IPS-18c (cell line): ENCODE results near the gene TMEM14C.
A peak's percentile ranks its signal among the peaks of the same experiment; 100 is the strongest.

Experiments used
- H3K4me3 ChIP-seq: 2 replicates; pipeline ENCODE4 v1.7.0; 2013; ENCODE audit warnings: low read depth, mild to moderate bottlenecking, low read length, moderate library complexity; ENCODE audit not compliant: insufficient read depth
- H3K9me3 ChIP-seq: one replicate; pipeline ENCODE4 v1.6.1; 2013; ENCODE audit warnings: mild to moderate bottlenecking, low read length, moderate library complexity; ENCODE audit not compliant: control insufficient read depth, insufficient read depth

The TMEM14C gene

GRCh38 chr6:10722820-10723566, at the start of gene TMEM14C:
Gene TMEM14C, plus strand, starts transcription at chr6:10723070. Its CDS starts 1,544 bp downstream, at chr6:10724614.
- peak within 1 kb of the TSS; percentile 74 for H3K4me3 ChIP-seq

GRCh38 chr6:10676403-10676802, 46.5 kb upstream of the TMEM14C start:
- no peak overlapping the region for H3K4me3 ChIP-seq

More at GRCh38 chr6:10722820-10723566, at the start of gene TMEM14C:
- peaks cover 3% of the 10 kb centered on the region for H3K9me3 ChIP-seq

GRCh38 chr6:10678456-10678855, 44.4 kb upstream of the TMEM14C start:
- no peaks in the 10 kb centered on the region for H3K9me3 ChIP-seq

More at GRCh38 chr6:10676403-10676802, 46.5 kb upstream of the TMEM14C start:
- no peaks in the 10 kb centered on the region for H3K9me3 ChIP-seq

GRCh38 chr6:10681795-10682194, 41.1 kb upstream of the TMEM14C start:
- no peaks in the 10 kb centered on the region for H3K9me3 ChIP-seq
- H3K4me3 ChIP-seq = no peak overlapping the region

More at GRCh38 chr6:10678456-10678855, 44.4 kb upstream of the TMEM14C start:
- no peak overlapping the region for H3K4me3 ChIP-seq

- Histone ChIP-seq H3K4me3 (no peak overlapping the region), H3K9me3 (no peaks in the 10 kb centered on the region)
Measured at GRCh38 chr6:10682355-10682988, 40.4 kb upstream of the TMEM14C start.

- Histone ChIP-seq H3K4me3 (no peak overlapping the region), H3K9me3 (no peaks in the 10 kb centered on the region)
Measured at GRCh38 chr6:10684618-10685017, 38.3 kb upstream of the TMEM14C start.

- Histone ChIP-seq H3K4me3 (no peak overlapping the region), H3K9me3 (no peaks in the 10 kb centered on the region)
Measured at GRCh38 chr6:10685092-10685915, 37.6 kb upstream of the TMEM14C start.

- H3K9me3 ChIP-seq = no peaks in the 10 kb centered on the region
- H3K4me3 ChIP-seq = no peak overlapping the region
Measured at GRCh38 chr6:10686901-10687300, 36.0 kb upstream of the TMEM14C start.

- H3K4me3 ChIP-seq = no peak overlapping the region
- no peaks in the 10 kb centered on the region for H3K9me3 ChIP-seq
Measured at GRCh38 chr6:10687582-10687981, 35.3 kb upstream of the TMEM14C start.

GRCh38 chr6:10690651-10691445, 32.0 kb upstream of the TMEM14C start:
- H3K4me3 ChIP-seq = no peak overlapping the region
- no peaks in the 10 kb centered on the region for H3K9me3 ChIP-seq

- Histone ChIP-seq H3K4me3 (peak overlapping the region; percentile 97), H3K9me3 (no peaks in the 10 kb centered on the region)
Measured at GRCh38 chr6:10692965-10693538, 29.8 kb upstream of the TMEM14C start.

- Histone ChIP-seq H3K4me3 (peak within 1 kb of the TSS; percentile 97), H3K9me3 (no peaks in the 10 kb centered on the region)
Measured at GRCh38 chr6:10694302-10695085, 28.4 kb upstream of the TMEM14C start, which contains the start of the genes C6orf52 and PAK1IP1. Gene C6orf52, minus strand, starts transcription at chr6:10694616. Its CDS starts 7,066 bp downstream, at chr6:10687550. Gene PAK1IP1, plus strand, starts transcription at chr6:10694972. Its CDS starts 14 bp downstream, at chr6:10694986.

GRCh38 chr6:10695086-10695657, 27.7 kb upstream of the TMEM14C start:
- H3K9me3 ChIP-seq = no peaks in the 10 kb centered on the region
- peak overlapping the region; percentile 97 for H3K4me3 ChIP-seq

- Histone ChIP-seq H3K4me3 (no peak overlapping the region), H3K9me3 (no peaks in the 10 kb centered on the region)
Measured at GRCh38 chr6:10696655-10697054, 26.2 kb upstream of the TMEM14C start.

- Histone ChIP-seq H3K4me3 (no peak overlapping the region), H3K9me3 (peaks cover 8% of the 10 kb centered on the region)
Measured at GRCh38 chr6:10713962-10714361, 8.9 kb upstream of the TMEM14C start.
